SU-DHL-6 (cell line): Measurements from ENCODE around the gene GMEB2.
"Not testable (repeated sequence)": the region's sequence is repeated elsewhere in the genome, so short reads cannot be mapped to it uniquely, and the experiment has no call there.

Experiments
- H2AFZ ChIP-seq: fragments of 200-600 bp; sonication (generic); 2 replicates; pipeline ENCODE4 v1.6.1; 2014; ENCODE audit warnings: low read depth, mild to moderate bottlenecking, moderate library complexity, mixed read lengths, antibody characterized with exemption, low read length; ENCODE audit not compliant: severe bottlenecking
- H3F3A ChIP-seq: fragments of 200-600 bp; shearing (Covaris generic); 2 replicates; pipeline ENCODE4 v1.6.0; 2016; ENCODE audit warnings: antibody characterized with exemption, mild to moderate bottlenecking; ENCODE audit not compliant: insufficient read depth
- H3K27ac ChIP-seq: fragments of 200-600 bp; sonication (generic); 2 replicates; pipeline ENCODE4 v1.5.1; 2016; ENCODE audit warnings: low read depth, mild to moderate bottlenecking, low read length, moderate library complexity, mixed read lengths
- H3K27me3 ChIP-seq: fragments of 200-600 bp; sonication (generic), shearing (Covaris generic); 2 replicates; pipeline ENCODE4 v1.6.0; 2014; ENCODE audit warnings: mild to moderate bottlenecking, low read length
- H3K36me3 ChIP-seq: fragments of 200-600 bp; sonication (generic); 2 replicates; pipeline ENCODE4 v1.6.1; 2014; ENCODE audit warnings: mild to moderate bottlenecking, low read length, mixed read lengths
- H3K4me2 ChIP-seq: fragments of 300-600, 200-600 bp; shearing (Covaris generic), sonication (generic); 2 replicates; pipeline ENCODE4 v1.6.0; 2014; ENCODE audit warnings: low read length, low read depth, mild to moderate bottlenecking; ENCODE audit not compliant: poor library complexity, severe bottlenecking
- H3K4me3 ChIP-seq: fragments of 200-600 bp; sonication (generic); 2 replicates; pipeline ENCODE4 v1.5.1; 2014; ENCODE audit warnings: antibody characterized with exemption, low read length, mild to moderate bottlenecking, mixed read lengths; ENCODE audit not compliant: insufficient read depth, poor library complexity, severe bottlenecking
- H3K79me2 ChIP-seq: fragments of 200-600 bp; sonication (generic); 2 replicates; pipeline ENCODE4 v1.6.1; 2014; ENCODE audit warnings: mild to moderate bottlenecking, low read length, moderate library complexity; ENCODE audit not compliant: insufficient read depth
- H3K9ac ChIP-seq: fragments of 200-600 bp; sonication (generic); 2 replicates; pipeline ENCODE4 v1.7.0; 2014; ENCODE audit warnings: mild to moderate bottlenecking, low read length
- H3K9me2 ChIP-seq: fragments of 200-600 bp; sonication (generic); replicated peaks from 2 replicates; pipeline ENCODE4 v1.6.1; 2014; ENCODE audit warnings: low read length; ENCODE audit not compliant: insufficient read depth
- H3K9me3 ChIP-seq: fragments of 200-600 bp; sonication (generic); 2 replicates; pipeline ENCODE4 v1.6.1; 2014; ENCODE audit warnings: low read length, mixed read lengths; ENCODE audit not compliant: insufficient read depth
- H4K20me1 ChIP-seq: fragments of 200-600 bp; sonication (generic); 2 replicates; pipeline ENCODE4 v1.6.1; 2014; ENCODE audit warnings: low read depth, mild to moderate bottlenecking, antibody characterized with exemption, low read length, moderate library complexity, mixed read lengths
- EZH2phosphoT487 ChIP-seq: fragments of 200-600 bp; sonication (generic), shearing (Covaris generic); conservative IDR thresholded peaks from 2 replicates; pipeline ENCODE4 v1.6.1; 2018; ENCODE audit warnings: mild to moderate bottlenecking, antibody characterized with exemption, low read length, moderate library complexity, mixed read lengths
- TF ChIP-seq, protein P1 (sequence below): fragments of 200-600 bp; sonication (generic); IDR thresholded peaks from one replicate; pipeline ENCODE4 v1.5.1; 2017; ENCODE audit warnings: antibody characterized with exemption, mild to moderate bottlenecking, low read length, moderate library complexity; ENCODE audit not compliant: insufficient read depth, poor library complexity, severe bottlenecking

GMEB2 gene

DNA sequence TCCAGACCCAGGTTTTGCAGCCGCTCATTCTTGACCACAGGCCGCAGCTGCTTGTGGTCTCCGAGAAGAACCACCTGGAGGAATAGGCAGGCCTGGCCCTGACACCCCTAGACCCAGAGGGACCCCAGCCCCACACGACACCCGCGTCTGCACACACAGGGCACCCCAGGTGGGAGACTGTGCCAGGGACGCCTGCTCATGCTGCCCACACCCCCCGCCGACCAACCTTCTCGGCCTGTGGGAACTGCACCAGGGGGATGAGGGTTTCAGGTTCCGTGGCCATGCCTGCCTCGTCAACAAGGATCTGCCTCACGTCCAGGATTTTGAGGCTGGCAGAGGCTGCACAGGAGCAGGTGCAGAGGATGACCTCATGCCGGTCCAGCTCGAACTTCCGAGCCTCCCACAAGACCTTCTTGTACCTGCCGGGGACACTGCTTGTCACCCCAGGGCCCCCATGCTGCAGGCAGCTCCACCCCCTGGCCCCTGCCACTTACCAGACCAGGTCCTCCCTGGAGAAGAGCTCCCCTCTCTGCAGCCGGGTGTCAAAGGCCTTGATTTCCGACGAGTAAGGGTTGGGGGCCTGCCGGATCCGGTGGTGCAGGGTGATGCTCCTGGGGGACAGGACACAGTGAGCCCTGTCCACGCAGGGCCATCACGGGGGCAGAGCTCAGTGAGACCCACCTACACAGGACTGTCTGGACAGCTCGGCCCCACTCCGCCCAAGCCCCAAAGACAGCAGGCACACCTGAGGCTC lies 65.9 kb downstream of the GMEB2 start:
- Histone ChIP-seq H3K9me3 (no peaks in the 10 kb centered on the region), H3K9me2 (no peaks in the 10 kb centered on the region), H3K27me3 (no peaks in the 10 kb centered on the region), H3K9ac (no peak overlapping the region), H4K20me1 (no peaks in the 10 kb centered on the region), H3F3A (no peaks in the 10 kb centered on the region), H3K27ac (no peak overlapping the region), H3K36me3 (no peaks in the 10 kb centered on the region), H2AFZ (no peak overlapping the region), H3K4me2 (no peak overlapping the region), H3K79me2 (no peaks in the 10 kb centered on the region), H3K4me3 (no peak overlapping the region)
- TF ChIP-seq, protein P1, sequence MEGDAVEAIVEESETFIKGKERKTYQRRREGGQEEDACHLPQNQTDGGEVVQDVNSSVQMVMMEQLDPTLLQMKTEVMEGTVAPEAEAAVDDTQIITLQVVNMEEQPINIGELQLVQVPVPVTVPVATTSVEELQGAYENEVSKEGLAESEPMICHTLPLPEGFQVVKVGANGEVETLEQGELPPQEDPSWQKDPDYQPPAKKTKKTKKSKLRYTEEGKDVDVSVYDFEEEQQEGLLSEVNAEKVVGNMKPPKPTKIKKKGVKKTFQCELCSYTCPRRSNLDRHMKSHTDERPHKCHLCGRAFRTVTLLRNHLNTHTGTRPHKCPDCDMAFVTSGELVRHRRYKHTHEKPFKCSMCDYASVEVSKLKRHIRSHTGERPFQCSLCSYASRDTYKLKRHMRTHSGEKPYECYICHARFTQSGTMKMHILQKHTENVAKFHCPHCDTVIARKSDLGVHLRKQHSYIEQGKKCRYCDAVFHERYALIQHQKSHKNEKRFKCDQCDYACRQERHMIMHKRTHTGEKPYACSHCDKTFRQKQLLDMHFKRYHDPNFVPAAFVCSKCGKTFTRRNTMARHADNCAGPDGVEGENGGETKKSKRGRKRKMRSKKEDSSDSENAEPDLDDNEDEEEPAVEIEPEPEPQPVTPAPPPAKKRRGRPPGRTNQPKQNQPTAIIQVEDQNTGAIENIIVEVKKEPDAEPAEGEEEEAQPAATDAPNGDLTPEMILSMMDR, result no peak
- no peak for TF ChIP-seq EZH2phosphoT487

DNA sequence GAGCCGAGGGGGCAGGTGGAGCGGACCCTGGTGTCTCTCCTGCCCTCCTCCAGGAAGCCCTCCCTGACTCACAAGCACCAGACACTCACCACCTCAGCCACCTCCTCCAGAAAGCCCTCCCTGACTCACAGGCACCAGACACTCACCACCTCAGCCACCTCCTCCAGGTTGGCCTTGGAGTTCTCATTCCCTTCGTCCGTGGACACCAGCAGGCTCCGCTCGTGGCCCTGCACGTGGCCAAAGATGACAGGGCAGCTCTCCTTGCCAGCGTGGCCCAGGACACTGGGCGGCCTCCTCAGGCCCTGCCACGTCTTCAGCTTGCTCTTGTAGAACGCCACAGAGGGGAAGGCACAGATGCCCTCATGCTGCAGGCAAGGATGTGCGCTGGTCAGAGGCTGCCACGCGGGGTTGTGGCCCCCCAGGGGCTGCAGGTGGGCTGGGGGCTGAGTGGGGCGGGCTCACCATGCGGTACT lies 66.5 kb downstream of the GMEB2 start:
- Histone ChIP-seq H3K4me2 (no peak overlapping the region), H3K27me3 (no peaks in the 10 kb centered on the region), H3K79me2 (no peaks in the 10 kb centered on the region), H3K36me3 (no peaks in the 10 kb centered on the region), H3K27ac (no peak overlapping the region), H3K9ac (no peak overlapping the region), H3K9me3 (no peaks in the 10 kb centered on the region), H4K20me1 (no peaks in the 10 kb centered on the region), H3K4me3 (no peak overlapping the region), H3F3A (no peaks in the 10 kb centered on the region), H2AFZ (no peak overlapping the region), H3K9me2 (no peaks in the 10 kb centered on the region)
- TF ChIP-seq EZH2phosphoT487, result no peak
- TF ChIP-seq, protein P1, result no peak

DNA sequence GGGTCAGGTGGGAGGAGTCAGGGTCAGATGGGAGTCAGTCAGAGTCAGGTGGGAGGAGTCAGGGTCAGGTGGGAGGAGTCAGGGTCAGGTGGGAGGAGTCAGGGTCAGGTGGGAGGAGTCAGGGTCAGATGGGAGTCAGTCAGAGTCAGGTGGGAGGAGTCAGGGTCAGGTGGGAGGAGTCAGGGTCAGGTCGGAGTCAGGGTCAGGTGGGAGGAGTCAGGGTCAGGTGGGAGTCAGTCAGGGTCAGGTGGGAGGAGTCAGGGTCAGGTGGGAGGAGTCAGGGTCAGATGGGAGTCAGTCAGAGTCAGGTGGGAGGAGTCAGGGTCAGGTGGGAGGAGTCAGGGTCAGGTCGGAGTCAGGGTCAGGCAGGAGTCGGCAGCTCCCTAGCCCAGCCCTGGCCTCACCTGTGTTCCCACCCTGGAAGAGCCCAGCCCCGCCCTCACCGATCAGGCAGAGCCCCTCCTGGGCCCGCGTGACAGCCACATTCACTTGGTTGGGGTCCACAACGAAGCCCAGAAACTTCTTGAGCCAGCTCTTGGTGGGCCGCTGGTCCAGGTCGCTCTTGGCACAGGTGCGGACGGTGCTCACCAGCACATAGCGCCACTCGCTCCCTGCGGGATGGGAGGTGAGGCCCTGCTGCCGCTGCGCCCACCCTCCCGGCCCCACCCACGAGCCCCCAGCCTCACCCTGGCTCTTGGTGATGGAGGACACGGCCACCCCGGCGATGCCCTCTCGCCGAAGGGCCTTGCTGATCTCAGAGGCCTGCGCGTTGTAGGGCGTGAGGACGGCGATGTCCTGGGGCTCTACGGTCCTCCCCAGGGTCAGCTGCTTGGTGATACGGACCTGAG lies 67.2 kb downstream of the GMEB2 start:
- not testable (repeated sequence) for H3K4me3 ChIP-seq, H3K4me2 ChIP-seq, H3K79me2 ChIP-seq, H3K36me3 ChIP-seq, H3K27ac ChIP-seq, H3K9me3 ChIP-seq, H2AFZ ChIP-seq, H3F3A ChIP-seq, H3K27me3 ChIP-seq, H3K9ac ChIP-seq, H4K20me1 ChIP-seq, H3K9me2 ChIP-seq
